CD14-positive monocyte (primary cell): ENCODE data around the gene NAA10. TPM values are rescaled to one million over a fixed set of nuclear protein-coding genes. Genes with fewer than 3 reads are reported as not detected.

Experiments used
- DNase-seq, 3 donors: peaks; one replicate each; pipeline ENCODE4 v3.0.0-alpha.2; 2011 to 2022
- H2AFZ ChIP-seq: 2 replicates; pipeline ENCODE4 v1.6.0; 2012; ENCODE audit warnings: mild to moderate bottlenecking, low read depth, low read length, inconsistent platforms; ENCODE audit not compliant: insufficient read depth, poor library complexity, severe bottlenecking
- H3K27ac ChIP-seq, 2 donors: 1 replicate in 1 of 2; 2 replicates in 1 of 2; pipeline ENCODE4 v1.5.1; 2012 to 2013; ENCODE audit warnings: low read length in 2 of 2, control low read depth in 1 of 2, inconsistent platforms in 1 of 2, low read depth in 1 of 2, mild to moderate bottlenecking in 1 of 2
- H3K27me3 ChIP-seq, 2 donors: one replicate each; pipeline versions ENCODE4 v1.6.0 to v1.6.1; 2011 to 2013; ENCODE audit warnings: low read length in 2 of 2; ENCODE audit not compliant: control insufficient read depth in 2 of 2, insufficient read depth in 2 of 2
- H3K36me3 ChIP-seq, 2 donors: replicated peaks in 1 of 2; 1 replicate in 1 of 2; 2 replicates in 1 of 2; pipeline versions ENCODE4 v1.5.1 to v1.6.1; 2012 to 2013; ENCODE audit warnings: low read length in 2 of 2, control low read depth in 1 of 2, inconsistent platforms in 1 of 2, mild to moderate bottlenecking in 1 of 2; ENCODE audit not compliant: insufficient read depth in 2 of 2, control insufficient read depth in 1 of 2
- H3K4me1 ChIP-seq, 2 donors: 1 replicate in 1 of 2; 2 replicates in 1 of 2; pipeline versions ENCODE4 v1.5.1 to v1.6.1; 2012 to 2013; ENCODE audit warnings: low read length in 2 of 2, control low read depth in 1 of 2, inconsistent platforms in 1 of 2, mild to moderate bottlenecking in 1 of 2, moderate library complexity in 1 of 2; ENCODE audit not compliant: insufficient read depth in 2 of 2, control insufficient read depth in 1 of 2
- H3K4me2 ChIP-seq: replicated peaks from 2 replicates; pipeline ENCODE3; 2012; ENCODE audit warnings: low read length, moderate library complexity, mild to moderate bottlenecking; ENCODE audit not compliant: poor library complexity, severe bottlenecking; ENCODE audit errors: extremely low read depth
- H3K4me3 ChIP-seq, 3 experiments: fragments of 200-600 bp in 1 of 3; sonication (generic) in 1 of 3; replicated peaks in 1 of 3; 1 replicate in 2 of 3; 2 replicates in 1 of 3; pipeline ENCODE4 v1.5.1; 2011 to 2013; ENCODE audit warnings: low read length in 3 of 3, mild to moderate bottlenecking in 3 of 3, control low read depth in 2 of 3, low read depth in 2 of 3, inconsistent platforms in 1 of 3, moderate library complexity in 1 of 3
- H3K79me2 ChIP-seq: 2 replicates; pipeline ENCODE4 v1.6.0; 2012; ENCODE audit warnings: mild to moderate bottlenecking, control low read depth, inconsistent platforms, low read length, moderate library complexity; ENCODE audit not compliant: insufficient read depth
- H3K9ac ChIP-seq: 2 replicates; pipeline ENCODE4 v1.6.0; 2017; ENCODE audit warnings: low read length, mild to moderate bottlenecking; ENCODE audit not compliant: insufficient read depth, poor library complexity, severe bottlenecking
- H3K9me3 ChIP-seq, 2 donors: replicated peaks in 1 of 2; 1 replicate in 1 of 2; 2 replicates in 1 of 2; pipeline versions ENCODE4 v1.5.1 to v1.6.1; 2012 to 2013; ENCODE audit warnings: low read length in 2 of 2, control low read depth in 1 of 2; ENCODE audit not compliant: control insufficient read depth in 1 of 2, insufficient read depth in 1 of 2
- H4K20me1 ChIP-seq: 2 replicates; pipeline ENCODE4 v1.6.0; 2012; ENCODE audit warnings: mild to moderate bottlenecking, low read length, control low read depth, moderate library complexity; ENCODE audit not compliant: insufficient read depth
- H3K27ac Mint-ChIP-seq, 7 donors: one replicate each; pipeline ENCODE4 v1.8.0; 2020; ENCODE audit warnings: mild to moderate bottlenecking in 7 of 7, mixed read lengths in 7 of 7, moderate library complexity in 6 of 7, inconsistent platforms in 2 of 7
- H3K27me3 Mint-ChIP-seq, 3 donors: one replicate each; pipeline ENCODE4 v1.8.0; 2021 to 2022; ENCODE audit warnings: low read depth in 3 of 3, mild to moderate bottlenecking in 3 of 3, mixed read lengths in 3 of 3, moderate library complexity in 3 of 3, inconsistent platforms in 1 of 3
- H3K36me3 Mint-ChIP-seq, 2 donors: one replicate each; pipeline ENCODE4 v1.8.0; 2020; ENCODE audit warnings: mixed read lengths in 2 of 2, inconsistent platforms in 1 of 2, mild to moderate bottlenecking in 1 of 2
- H3K4me1 Mint-ChIP-seq: one replicate; pipeline ENCODE4 v1.8.0; 2020; ENCODE audit warnings: mild to moderate bottlenecking, mixed read lengths
- H3K4me3 Mint-ChIP-seq, 2 donors: one replicate each; pipeline ENCODE4 v1.8.0; 2020; ENCODE audit warnings: mild to moderate bottlenecking in 2 of 2, mixed read lengths in 2 of 2, moderate library complexity in 1 of 2
- H3K9me3 Mint-ChIP-seq, 7 donors: one replicate each; pipeline ENCODE4 v1.8.0; 2020 to 2022; ENCODE audit warnings: mixed read lengths in 7 of 7, mild to moderate bottlenecking in 6 of 7, moderate library complexity in 6 of 7, inconsistent platforms in 2 of 7
- CTCF ChIP-seq: fragments of 200-600 bp; IDR thresholded peaks from one replicate; pipeline ENCODE4 v1.8.0; 2022; ENCODE audit warnings: antibody characterized with exemption, mild to moderate bottlenecking
- WGBS: methylation state at CpG from one replicate; pipeline ENCODE4 v1.1.5; 2013; ENCODE audit warnings: missing lambda C conversion rate; ENCODE audit not compliant: insufficient coverage; 5-methylcytosine and 5-hydroxymethylcytosine counted together
- intact Hi-C, 2 donors: fragments of 100-400 bp; cut with micrococcal nuclease; formaldehyde crosslinking; loops; one replicate each; pipeline versions ENCODE4 v1.15.0 to v1.15.1; 2023
- polyA plus RNA-seq, 3 donors: library from polyadenylated mRNA; depleted of rRNA in 1 of 3; unstranded in 2 of 3; stranded (reverse) in 1 of 3; fragments of 300-500 nt in 2 of 3; fragments of >200 nt in 1 of 3; fragmentation: Illumina TruSeq in 2 of 3; gene quantifications; 1 replicate in 2 of 3; 2 replicates in 1 of 3; pipeline ENCODE4 v1.2.3, GENCODE V29; 2012 to 2021

NAA10 gene
- polyA plus RNA-seq, 3 donors, result 46.7 to 109 (median 47.9) TPM

- Mint-ChIP-seq H3K9me3 (peaks cover 0 to 9% (median 2%) of the 10 kb centered on the region in 7 donors), H3K4me3 (peak overlapping the region in 1 of 2 donors; percentile 70), H3K36me3 (no peaks in the 10 kb centered on the region), H3K27me3 (peaks cover 54 to 92% (median 78%) of the 10 kb centered on the region in 3 donors), H3K27ac (no peak overlapping the region), H3K4me1 (peaks cover 1% of the 10 kb centered on the region)
- H3K9me3 ChIP-seq, result peaks cover 0 to 16% of the 10 kb centered on the region in 2 donors
- H3K9ac ChIP-seq, result no peak overlapping the region
- no peak overlapping the region for H3K27ac ChIP-seq
- H3K27me3 ChIP-seq, result peaks cover 35 to 76% of the 10 kb centered on the region in 2 donors
- H3K4me3 ChIP-seq, result no peak overlapping the region
- no peak for TF ChIP-seq CTCF
- no peak overlapping the region for H2AFZ ChIP-seq
- H3K4me2 ChIP-seq, result no peak overlapping the region
- 92% methylated on average over 2 of the region's 13 CpGs for WGBS
- no peaks in the 10 kb centered on the region for H3K36me3 ChIP-seq
- intact Hi-C loops, result no loop called here
- H3K79me2 ChIP-seq, result no peaks in the 10 kb centered on the region
- DNase-seq, result no peak
- peaks cover 5 to 8% of the 10 kb centered on the region in 2 donors for H3K4me1 ChIP-seq
- H4K20me1 ChIP-seq, result peaks cover 3% of the 10 kb centered on the region
Observed at GRCh38 chrX:153884136-153884535, 50.7 kb downstream of the NAA10 start.

- no peak for DNase-seq
- Mint-ChIP-seq H3K27me3 (peaks cover 56 to 92% (median 78%) of the 10 kb centered on the region in 3 donors), H3K27ac (no peak overlapping the region), H3K4me3 (peak overlapping the region in 1 of 2 donors; percentile 70), H3K36me3 (no peaks in the 10 kb centered on the region), H3K4me1 (peaks cover 2% of the 10 kb centered on the region), H3K9me3 (peaks cover 0 to 9% (median 2%) of the 10 kb centered on the region in 7 donors)
- intact Hi-C loops, result no loop called here
- H3K79me2 ChIP-seq, result no peaks in the 10 kb centered on the region
- no peak overlapping the region for H2AFZ ChIP-seq
- peaks cover 36 to 74% of the 10 kb centered on the region in 2 donors for H3K27me3 ChIP-seq
- no peak overlapping the region for H3K9ac ChIP-seq
- H3K4me2 ChIP-seq, result no peak overlapping the region
- 59% methylated on average over 4 of the region's 13 CpGs for WGBS
- H3K27ac ChIP-seq, result no peak overlapping the region
- H3K9me3 ChIP-seq, result peaks cover 0 to 21% of the 10 kb centered on the region in 2 donors
- no peaks in the 10 kb centered on the region for H3K36me3 ChIP-seq
- no peak overlapping the region for H3K4me3 ChIP-seq
- peaks cover 5 to 8% of the 10 kb centered on the region in 2 donors for H3K4me1 ChIP-seq
- H4K20me1 ChIP-seq, result peaks cover 3% of the 10 kb centered on the region
- TF ChIP-seq CTCF, result no peak
Observed at GRCh38 chrX:153883163-153883843, 51.5 kb downstream of the NAA10 start.
